CD8-positive, alpha-beta memory T cell (primary cell): ENCODE measurements around the gene P2RX1. TPM values are rescaled to one million over a fixed set of nuclear protein-coding genes. Genes with fewer than 3 reads are reported as not detected.

ENCODE experiments used
- CTCF ChIA-PET: fragments of 350-600 bp; sonication (Branson Sonifier 250); formaldehyde crosslinking; loops from one replicate; lab custom pipeline; 2021; ENCODE audit warnings: antibody characterized with exemption; lab: Charles Lee
- POLR2A ChIA-PET: fragments of 350-600 bp; sonication (Branson Sonifier 250); formaldehyde crosslinking; loops from one replicate; lab custom pipeline; 2021; ENCODE audit warnings: antibody characterized with exemption; lab: Charles Lee
- DNase-seq, 5 donors: peaks; one replicate each; pipeline versions ENCODE4 v3.0.0 to v3.0.0-alpha.2; 2020 to 2022; ENCODE audit warnings: mixed read lengths in 1 of 5
- H3K27ac ChIP-seq: one replicate; pipeline ENCODE4 v1.7.0; 2013; ENCODE audit warnings: low read depth, mild to moderate bottlenecking, low read length, moderate library complexity
- H3K27me3 ChIP-seq: 2 replicates; pipeline ENCODE4 v1.7.0; 2013; ENCODE audit warnings: low read length, mild to moderate bottlenecking; ENCODE audit not compliant: insufficient read depth, poor library complexity, severe bottlenecking
- H3K36me3 ChIP-seq: 2 replicates; pipeline ENCODE4 v1.7.0; 2013; ENCODE audit warnings: mild to moderate bottlenecking, low read length, moderate library complexity; ENCODE audit not compliant: insufficient read depth
- H3K4me1 ChIP-seq: 2 replicates; pipeline ENCODE4 v1.7.0; 2013; ENCODE audit warnings: mild to moderate bottlenecking, low read length, moderate library complexity; ENCODE audit not compliant: insufficient read depth
- H3K4me3 ChIP-seq: 2 replicates; pipeline ENCODE4 v1.7.0; 2013; ENCODE audit warnings: mild to moderate bottlenecking, low read length
- H3K9me3 ChIP-seq: 2 replicates; pipeline ENCODE4 v1.7.0; 2013; ENCODE audit warnings: mild to moderate bottlenecking, low read length
- H3K27ac Mint-ChIP-seq, 8 donors: one replicate each; pipeline ENCODE4 v1.8.0; 2020 to 2021; ENCODE audit warnings: mixed read lengths in 8 of 8, mild to moderate bottlenecking in 6 of 8, inconsistent platforms in 3 of 8, moderate library complexity in 3 of 8
- H3K27me3 Mint-ChIP-seq, 2 donors: one replicate each; pipeline ENCODE4 v1.8.0; 2020 to 2021; ENCODE audit warnings: mixed read lengths in 2 of 2, mild to moderate bottlenecking in 1 of 2, moderate library complexity in 1 of 2
- H3K36me3 Mint-ChIP-seq, 3 donors: one replicate each; pipeline ENCODE4 v1.8.0; 2020 to 2021; ENCODE audit warnings: mixed read lengths in 3 of 3, inconsistent platforms in 1 of 3, mild to moderate bottlenecking in 1 of 3
- H3K4me1 Mint-ChIP-seq, 3 donors: one replicate each; pipeline ENCODE4 v1.8.0; 2020 to 2021; ENCODE audit warnings: mixed read lengths in 3 of 3, inconsistent platforms in 1 of 3, mild to moderate bottlenecking in 1 of 3
- H3K4me3 Mint-ChIP-seq, 7 donors: one replicate each; pipeline ENCODE4 v1.8.0; 2020 to 2021; ENCODE audit warnings: mixed read lengths in 7 of 7, mild to moderate bottlenecking in 6 of 7, moderate library complexity in 4 of 7, inconsistent platforms in 2 of 7
- H3K9me3 Mint-ChIP-seq, 5 donors: one replicate each; pipeline ENCODE4 v1.8.0; 2020 to 2022; ENCODE audit warnings: mixed read lengths in 5 of 5, mild to moderate bottlenecking in 3 of 5, moderate library complexity in 2 of 5, inconsistent platforms in 1 of 5
- polyA plus RNA-seq: library from polyadenylated mRNA; unstranded; fragments of 300-500 nt; fragmentation: Illumina TruSeq; gene quantifications from one replicate; pipeline ENCODE4 v1.2.3, GENCODE V29; 2021
- total RNA-seq, 2 experiments: library from RNA; stranded (reverse); gene quantifications; one replicate each; pipeline ENCODE4 v1.2.3, GENCODE V29; 2021

P2RX1 gene
- total and polyA plus RNA-seq, 3 experiments from 2014 or later = 0.13 to 0.22 TPM; not detected in 1

- Mint-ChIP-seq H3K4me3 (peak overlapping the region; percentile 84 to 96 (median 91)), H3K27ac (peak overlapping the region; percentile 81 to 99 (median 92)), H3K4me1 (peaks cover 61 to 72% (median 70%) of the 10 kb centered on the region in 3 donors), H3K36me3 (peaks cover 0 to 32% (median 3%) of the 10 kb centered on the region in 3 donors), H3K9me3 (peaks cover 0 to 2% (median 0%) of the 10 kb centered on the region in 5 donors), H3K27me3 (no peaks in the 10 kb centered on the region)
- Histone ChIP-seq H3K27me3 (no peaks in the 10 kb centered on the region), H3K9me3 (no peaks in the 10 kb centered on the region), H3K36me3 (peaks cover 5% of the 10 kb centered on the region), H3K27ac (peak overlapping the region; percentile 40), H3K4me3 (peak overlapping the region; percentile 92), H3K4me1 (peaks cover 53% of the 10 kb centered on the region)
- ChIA-PET POLR2A (interaction anchor here (0.6 kb wide), 1 partner anchor 95 kb away, joined by 3 read pairs; no protein-coding TSS in a partner anchor), CTCF (interaction anchor here (1.3 to 1.5 kb wide), 2 partner anchors 43 to 48 kb away, joined by 4 to 5 read pairs; no protein-coding TSS in a partner anchor)
- DNase-seq = no peak
Measured at GRCh38 chr17:3962217-3962964, 46.1 kb upstream of the P2RX1 start.

- Histone ChIP-seq H3K27me3 (no peaks in the 10 kb centered on the region), H3K27ac (peak overlapping the region; percentile 40), H3K36me3 (peaks cover 5% of the 10 kb centered on the region), H3K4me1 (peaks cover 60% of the 10 kb centered on the region), H3K4me3 (peak overlapping the region; percentile 92), H3K9me3 (no peaks in the 10 kb centered on the region)
- peak in 4 of 5 donors; percentile 19 to 57 (median 40) for DNase-seq
- H3K27me3 Mint-ChIP-seq = no peaks in the 10 kb centered on the region
- H3K4me1 Mint-ChIP-seq = peaks cover 69 to 78% (median 77%) of the 10 kb centered on the region in 3 donors
- peak overlapping the region; percentile 78 to 99 (median 92) for H3K27ac Mint-ChIP-seq
- ChIA-PET CTCF (interaction anchor here (0.9 to 2.5 kb wide), 3 partner anchors 23 to 48 kb away, joined by 3 to 11 read pairs (median 5); no protein-coding TSS in a partner anchor), POLR2A (interaction anchor here (0.6 kb wide), 1 partner anchor 95 kb away, joined by 3 read pairs; no protein-coding TSS in a partner anchor)
- peaks cover 0 to 2% (median 0%) of the 10 kb centered on the region in 5 donors for H3K9me3 Mint-ChIP-seq
- H3K4me3 Mint-ChIP-seq = peak overlapping the region; percentile 84 to 96 (median 91)
- H3K36me3 Mint-ChIP-seq = peaks cover 0 to 40% (median 6%) of the 10 kb centered on the region in 3 donors
Measured at GRCh38 chr17:3961564-3962047, 45.3 kb upstream of the P2RX1 start.

DNA sequence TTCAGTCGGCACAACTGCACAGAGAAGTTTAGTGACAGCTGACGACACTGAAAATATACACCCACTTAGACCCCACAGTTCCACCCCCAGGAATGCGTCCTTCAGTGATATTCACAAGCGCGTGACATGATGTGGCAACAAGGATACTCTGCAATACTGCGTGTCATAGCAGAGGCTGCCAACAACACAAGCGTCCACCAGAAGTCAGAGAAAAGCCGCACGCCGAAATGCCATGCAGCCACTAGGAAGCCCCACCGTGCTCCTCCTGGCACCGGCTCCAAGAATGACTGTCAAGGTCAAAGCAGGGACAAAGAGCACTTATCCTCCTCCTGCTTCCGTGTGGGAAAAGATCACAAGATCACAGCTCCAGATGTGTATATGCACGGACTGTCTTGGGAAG is 44.5 kb upstream of the P2RX1 start:
- peaks cover 0 to 46% (median 6%) of the 10 kb centered on the region in 3 donors for H3K36me3 Mint-ChIP-seq
- Histone ChIP-seq H3K27me3 (no peaks in the 10 kb centered on the region), H3K4me3 (no peak overlapping the region), H3K36me3 (peaks cover 5% of the 10 kb centered on the region), H3K27ac (no peak overlapping the region), H3K9me3 (no peaks in the 10 kb centered on the region), H3K4me1 (peaks cover 65% of the 10 kb centered on the region)
- H3K27me3 Mint-ChIP-seq = no peaks in the 10 kb centered on the region
- POLR2A ChIA-PET = no interaction called here
- H3K4me3 Mint-ChIP-seq = peak overlapping the region; percentile 59 to 96 (median 90)
- no peak for DNase-seq
- peaks cover 0 to 2% (median 0%) of the 10 kb centered on the region in 5 donors for H3K9me3 Mint-ChIP-seq
- CTCF ChIA-PET = interaction anchor here (0.9 to 2.5 kb wide), 3 partner anchors 22 to 47 kb away, joined by 3 to 11 read pairs (median 5); no protein-coding TSS in a partner anchor
- peak overlapping the region; percentile 69 to 99 (median 88) for H3K27ac Mint-ChIP-seq
- H3K4me1 Mint-ChIP-seq = peaks cover 73 to 81% (median 80%) of the 10 kb centered on the region in 3 donors

- H3K9me3 Mint-ChIP-seq = peaks cover 0 to 2% (median 0%) of the 10 kb centered on the region in 5 donors
- H3K27me3 ChIP-seq = no peaks in the 10 kb centered on the region
- peak overlapping the region in 6 of 7 donors; percentile 56 to 96 (median 80) for H3K4me3 Mint-ChIP-seq
- H3K27ac Mint-ChIP-seq = peak overlapping the region; percentile 69 to 93 (median 86)
- CTCF ChIA-PET = interaction anchor here (2.5 kb wide), 1 partner anchor 46 kb away, joined by 11 read pairs; no protein-coding TSS in a partner anchor
- peaks cover 67 to 79% (median 75%) of the 10 kb centered on the region in 3 donors for H3K4me1 Mint-ChIP-seq
- no peaks in the 10 kb centered on the region for H3K27me3 Mint-ChIP-seq
- peaks cover 5% of the 10 kb centered on the region for H3K36me3 ChIP-seq
- H3K4me3 ChIP-seq = no peak overlapping the region
- POLR2A ChIA-PET = interaction anchor here (0.6 kb wide), 1 partner anchor 184 kb away, joined by 4 read pairs; no protein-coding TSS in a partner anchor
- peak overlapping the region; percentile 41 for H3K27ac ChIP-seq
- peaks cover 60% of the 10 kb centered on the region for H3K4me1 ChIP-seq
- DNase-seq = no peak
- H3K9me3 ChIP-seq = no peaks in the 10 kb centered on the region
- peaks cover 0 to 52% (median 6%) of the 10 kb centered on the region in 3 donors for H3K36me3 Mint-ChIP-seq
Measured at GRCh38 chr17:3959921-3960601, 43.8 kb upstream of the P2RX1 start.

DNA sequence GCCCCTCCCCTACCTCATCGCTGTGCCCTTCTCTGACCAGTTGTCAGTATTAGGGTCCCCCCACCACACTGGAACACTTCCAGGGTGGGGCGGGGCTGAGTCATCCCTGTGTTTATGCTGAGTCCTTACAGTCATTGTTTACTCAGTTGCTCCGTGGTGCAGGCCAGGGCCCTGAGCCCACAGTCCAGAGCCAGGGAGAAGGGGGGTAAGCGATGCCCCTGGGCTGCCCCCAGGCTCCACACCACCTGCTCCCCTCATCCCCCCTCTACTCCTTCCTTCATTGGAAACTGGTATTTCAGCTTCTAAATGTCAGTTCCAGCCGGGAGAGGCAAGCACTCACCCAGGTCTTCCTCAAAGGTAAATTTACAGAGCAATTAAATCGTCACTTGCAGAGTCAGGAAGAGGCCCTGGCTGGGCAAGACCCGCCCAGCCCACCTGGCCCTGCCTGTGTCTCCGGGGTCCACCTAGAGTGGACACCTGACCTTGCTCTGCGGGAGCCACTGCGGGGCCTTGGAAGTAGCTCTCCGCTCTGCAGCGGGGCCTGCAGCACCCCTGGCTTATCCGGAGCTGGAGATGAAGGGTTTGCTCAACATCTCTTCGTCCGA is 43.1 kb upstream of the P2RX1 start:
- CTCF ChIA-PET = interaction anchor here (2.5 kb wide), 1 partner anchor 46 kb away, joined by 11 read pairs; no protein-coding TSS in a partner anchor
- POLR2A ChIA-PET = no interaction called here
- Mint-ChIP-seq H3K4me1 (peaks cover 65 to 75% (median 69%) of the 10 kb centered on the region in 3 donors), H3K27me3 (no peaks in the 10 kb centered on the region), H3K36me3 (peaks cover 0 to 51% (median 6%) of the 10 kb centered on the region in 3 donors), H3K27ac (peak overlapping the region; percentile 66 to 98 (median 86)), H3K4me3 (peak overlapping the region in 4 of 7 donors; percentile 34 to 56 (median 44)), H3K9me3 (peaks cover 0 to 2% (median 0%) of the 10 kb centered on the region in 5 donors)
- no peaks in the 10 kb centered on the region for H3K9me3 ChIP-seq
- H3K36me3 ChIP-seq = peaks cover 5% of the 10 kb centered on the region
- DNase-seq = no peak
- H3K27ac ChIP-seq = peak overlapping the region; percentile 41
- no peak overlapping the region for H3K4me3 ChIP-seq
- no peaks in the 10 kb centered on the region for H3K27me3 ChIP-seq
- H3K4me1 ChIP-seq = peaks cover 60% of the 10 kb centered on the region

- ChIA-PET CTCF (interaction anchor here (1.2 to 1.3 kb wide), 2 partner anchors 44 to 47 kb away, joined by 3 to 4 read pairs; no protein-coding TSS in a partner anchor), POLR2A (no interaction called here)
- Histone ChIP-seq H3K4me1 (peaks cover 55% of the 10 kb centered on the region), H3K27ac (no peak overlapping the region), H3K4me3 (no peak overlapping the region), H3K36me3 (peaks cover 5% of the 10 kb centered on the region), H3K27me3 (no peaks in the 10 kb centered on the region), H3K9me3 (no peaks in the 10 kb centered on the region)
- Mint-ChIP-seq H3K27ac (peak overlapping the region in 3 of 8 donors; percentile 24 to 92 (median 80)), H3K9me3 (no peaks in the 10 kb centered on the region), H3K4me3 (peak overlapping the region in 2 of 7 donors; percentile 20 to 49), H3K36me3 (peaks cover 0 to 58% (median 6%) of the 10 kb centered on the region in 3 donors), H3K4me1 (peaks cover 61 to 70% (median 65%) of the 10 kb centered on the region in 3 donors), H3K27me3 (no peaks in the 10 kb centered on the region)
- DNase-seq = no peak
Measured at GRCh38 chr17:3957735-3958599, 41.7 kb upstream of the P2RX1 start.
